LNCaP clone FGC (cell line): ENCODE measurements around the gene CCL4.
A peak's percentile ranks its signal among the peaks of the same experiment; 100 is the strongest.

Experiments used
- DNase-seq: peaks from one replicate; pipeline ENCODE4 v3.0.0-alpha.2; 2011; ENCODE audit warnings: low read depth
- H3K4me3 ChIP-seq: 2 replicates; pipeline ENCODE4 v1.5.1; 2011; ENCODE audit warnings: mild to moderate bottlenecking, low read depth, low read length, control low read depth
- TF ChIP-seq, protein P1 (sequence below): IDR thresholded peaks from 2 replicates; pipeline ENCODE4 v1.5.1; 2012; ENCODE audit warnings: mild to moderate bottlenecking; ENCODE audit not compliant: control insufficient read depth, insufficient read depth; ENCODE audit errors: extremely low read depth

Gene CCL4

DNA sequence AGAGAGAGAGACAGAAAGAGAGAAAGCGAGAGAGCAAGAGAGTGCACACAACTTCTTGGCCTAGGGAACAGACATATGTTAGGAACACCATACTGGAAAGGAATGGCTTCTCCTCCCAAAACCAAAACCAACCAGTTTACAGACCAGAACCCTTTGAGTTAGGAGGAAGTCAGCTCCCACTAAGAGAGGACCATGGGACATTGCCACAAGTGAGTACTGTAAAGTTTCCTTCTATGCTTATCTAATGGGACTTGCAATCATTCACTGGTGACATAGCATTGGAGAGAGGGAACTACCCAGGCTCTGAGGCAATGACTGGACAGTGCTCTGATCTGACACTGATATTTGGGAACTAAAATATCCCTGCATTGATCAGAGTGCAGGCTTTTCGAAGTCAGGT, 40.4 kb downstream of the CCL4 start:
- no peak overlapping the region for H3K4me3 ChIP-seq
- TF ChIP-seq, protein P1, sequence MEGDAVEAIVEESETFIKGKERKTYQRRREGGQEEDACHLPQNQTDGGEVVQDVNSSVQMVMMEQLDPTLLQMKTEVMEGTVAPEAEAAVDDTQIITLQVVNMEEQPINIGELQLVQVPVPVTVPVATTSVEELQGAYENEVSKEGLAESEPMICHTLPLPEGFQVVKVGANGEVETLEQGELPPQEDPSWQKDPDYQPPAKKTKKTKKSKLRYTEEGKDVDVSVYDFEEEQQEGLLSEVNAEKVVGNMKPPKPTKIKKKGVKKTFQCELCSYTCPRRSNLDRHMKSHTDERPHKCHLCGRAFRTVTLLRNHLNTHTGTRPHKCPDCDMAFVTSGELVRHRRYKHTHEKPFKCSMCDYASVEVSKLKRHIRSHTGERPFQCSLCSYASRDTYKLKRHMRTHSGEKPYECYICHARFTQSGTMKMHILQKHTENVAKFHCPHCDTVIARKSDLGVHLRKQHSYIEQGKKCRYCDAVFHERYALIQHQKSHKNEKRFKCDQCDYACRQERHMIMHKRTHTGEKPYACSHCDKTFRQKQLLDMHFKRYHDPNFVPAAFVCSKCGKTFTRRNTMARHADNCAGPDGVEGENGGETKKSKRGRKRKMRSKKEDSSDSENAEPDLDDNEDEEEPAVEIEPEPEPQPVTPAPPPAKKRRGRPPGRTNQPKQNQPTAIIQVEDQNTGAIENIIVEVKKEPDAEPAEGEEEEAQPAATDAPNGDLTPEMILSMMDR = no peak
- DNase-seq = no peak

DNA sequence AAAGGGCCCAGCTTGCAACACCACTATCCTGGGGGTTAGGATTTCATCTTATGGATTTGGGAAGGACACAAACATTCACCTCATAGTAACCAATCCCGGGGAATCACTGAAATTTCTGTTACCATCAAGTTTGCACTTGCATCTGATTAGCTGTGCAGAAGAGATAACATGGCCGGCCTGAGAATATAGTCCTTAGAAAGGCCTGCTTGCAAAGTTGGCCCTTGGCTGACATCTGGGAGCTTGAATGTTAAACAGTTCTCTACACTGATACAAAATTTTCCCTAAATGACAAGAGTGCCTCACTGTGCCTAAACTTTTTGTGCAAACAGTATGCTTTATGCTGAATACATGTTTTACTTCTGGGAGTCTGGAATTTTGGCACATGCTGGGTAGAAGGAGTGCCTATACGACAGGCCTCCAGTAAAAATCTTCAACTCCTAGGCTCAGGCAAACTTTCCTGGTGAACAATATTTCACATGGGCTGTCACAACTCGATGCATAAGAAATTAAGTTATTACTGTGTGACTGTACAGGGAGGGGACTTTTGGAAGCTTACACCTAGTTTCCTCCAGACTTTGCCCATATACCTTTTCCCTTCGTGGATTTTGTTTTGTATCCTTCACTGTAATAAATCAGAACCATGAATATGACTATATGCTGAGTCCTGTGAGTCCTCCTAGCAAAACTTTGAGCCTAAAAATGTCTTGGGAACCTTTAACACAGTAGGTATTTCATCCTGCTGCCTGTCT, 41.5 kb downstream of the CCL4 start:
- TF ChIP-seq, protein P1 = no peak
- DNase-seq = no peak
- no peak overlapping the region for H3K4me3 ChIP-seq

DNA sequence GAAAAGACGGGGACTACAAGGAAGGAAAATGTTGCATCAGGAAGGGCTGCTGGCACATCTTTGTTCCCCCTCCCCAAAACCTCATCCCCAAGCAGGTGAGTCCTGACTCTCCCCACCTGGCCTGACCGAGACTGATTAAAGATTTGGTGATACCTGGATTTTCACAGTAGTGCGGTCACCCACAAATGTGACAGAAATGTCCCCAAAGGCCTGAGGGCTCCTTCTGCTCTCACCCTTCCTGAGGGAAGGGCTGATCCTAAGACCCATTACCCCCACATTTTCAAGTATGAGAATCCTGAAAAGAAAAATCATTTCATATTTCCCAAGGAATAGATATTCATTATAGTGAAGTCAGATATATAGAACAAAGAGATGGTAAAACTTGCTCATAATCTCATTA, 44.0 kb downstream of the CCL4 start:
- TF ChIP-seq, protein P1 = no peak
- no peak for DNase-seq
- no peak overlapping the region for H3K4me3 ChIP-seq

DNA sequence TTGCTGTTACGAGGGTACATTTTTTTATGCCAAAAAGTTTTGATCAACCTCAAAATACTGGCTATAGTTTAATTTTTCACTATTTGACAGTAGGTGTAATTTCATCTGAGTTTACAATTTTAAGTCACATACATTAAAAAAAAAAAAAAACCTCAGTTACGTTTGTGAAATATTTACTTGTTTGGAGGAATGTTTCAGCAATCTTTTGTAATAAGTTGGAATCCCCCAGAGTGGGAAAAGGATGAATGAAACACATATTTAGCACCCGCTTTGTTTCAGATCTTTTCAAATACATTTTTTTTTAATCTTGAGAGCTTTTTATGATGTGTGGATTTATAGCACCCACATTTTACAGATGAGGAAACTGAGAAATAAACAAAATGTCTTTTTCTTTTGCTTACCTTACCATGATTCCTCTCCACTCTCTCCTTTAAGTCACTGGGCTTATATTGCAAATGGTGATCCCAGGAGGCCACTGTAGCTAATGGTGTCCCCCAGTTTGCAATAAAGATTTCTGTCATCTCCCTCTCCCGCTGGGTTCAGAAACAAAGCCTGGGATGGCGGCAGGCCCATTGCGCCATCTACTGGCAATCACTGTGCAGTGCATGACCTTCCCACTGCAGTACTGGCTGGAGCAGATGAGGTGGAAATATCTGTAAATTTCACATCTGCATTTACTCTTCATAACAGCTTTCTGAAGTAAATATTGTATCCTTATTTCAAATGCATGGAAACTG, 45.1 kb downstream of the CCL4 start:
- no peak for DNase-seq
- H3K4me3 ChIP-seq = no peak overlapping the region
- TF ChIP-seq, protein P1 = peak; percentile 100

DNA sequence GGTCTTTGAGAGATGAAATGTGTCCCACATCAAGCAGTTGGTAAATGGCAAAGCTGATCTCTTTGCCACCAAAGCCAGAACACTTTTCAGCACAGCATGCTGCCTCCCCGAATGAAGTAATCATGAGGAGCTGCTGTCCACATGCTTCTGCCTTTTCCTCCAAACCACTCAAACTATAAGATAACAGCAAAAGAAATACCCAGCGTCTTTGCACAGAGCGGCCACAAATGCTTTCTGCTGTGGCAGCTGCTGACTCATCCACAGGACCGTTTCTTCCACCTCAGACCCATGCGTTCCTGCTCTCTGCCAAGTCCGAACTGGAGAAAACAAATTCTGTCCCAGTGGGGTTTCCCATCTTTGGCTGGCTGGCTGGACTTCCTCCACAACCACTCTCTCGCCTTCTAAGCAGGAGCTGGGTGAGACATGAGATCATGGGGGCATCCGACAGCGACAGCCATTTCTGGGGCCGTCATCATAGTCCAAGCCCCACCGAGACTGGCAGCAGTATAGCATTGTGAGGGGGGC, 45.7 kb downstream of the CCL4 start:
- DNase-seq = no peak
- TF ChIP-seq, protein P1 = no peak

DNA sequence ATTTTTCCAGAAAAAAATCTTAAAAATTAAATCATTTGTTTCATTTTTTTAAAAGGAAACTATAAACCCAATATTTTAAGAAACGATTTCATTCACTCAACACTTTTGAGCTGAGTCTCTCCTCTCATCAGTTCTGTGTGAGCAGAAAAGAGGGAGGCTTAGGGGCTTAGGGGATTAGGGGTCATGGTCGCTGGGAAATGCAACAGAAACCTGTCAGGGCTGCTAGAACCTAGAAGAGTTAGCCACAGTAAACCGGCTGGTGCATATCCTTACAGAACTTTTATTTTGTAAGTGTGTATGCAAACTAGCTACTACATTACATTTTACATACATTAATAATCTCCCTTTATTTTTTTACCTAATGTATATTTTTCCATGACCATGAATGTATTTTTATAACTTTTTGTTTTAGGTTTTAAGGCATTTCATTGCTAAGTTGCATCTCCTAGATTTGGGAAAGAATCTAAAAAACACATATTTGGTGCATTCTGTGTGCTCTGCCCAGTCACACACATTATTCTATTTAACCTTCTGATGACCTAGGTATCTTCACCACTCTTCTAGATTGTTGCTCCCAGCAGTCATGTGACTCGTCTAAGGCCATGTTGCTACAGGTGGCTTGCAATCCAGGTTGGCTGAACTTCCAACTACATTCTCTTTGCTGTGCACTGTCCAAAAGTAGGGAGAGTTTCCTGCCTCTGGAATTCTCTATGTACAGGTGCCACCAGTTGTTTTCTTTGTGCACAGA, 48.4 kb downstream of the CCL4 start:
- no peak for DNase-seq
- no peak overlapping the region for H3K4me3 ChIP-seq
- TF ChIP-seq, protein P1 = no peak

More for the DNA sequence above, 45.7 kb downstream of the CCL4 start:
- no peak overlapping the region for H3K4me3 ChIP-seq
